Measurements from ENCODE around the gene CRACR2B. TPM values are rescaled to one million over a fixed set of nuclear protein-coding genes. Genes with fewer than 3 reads are reported as not detected.

The CRACR2B gene
- total and polyA plus RNA-seq, 10 of the 15 experiments (the other 5 are each of a cell fraction or from before 2014, with no cell fraction given) = 0.10 to 33.7 (median 12.7) TPM

DNA sequence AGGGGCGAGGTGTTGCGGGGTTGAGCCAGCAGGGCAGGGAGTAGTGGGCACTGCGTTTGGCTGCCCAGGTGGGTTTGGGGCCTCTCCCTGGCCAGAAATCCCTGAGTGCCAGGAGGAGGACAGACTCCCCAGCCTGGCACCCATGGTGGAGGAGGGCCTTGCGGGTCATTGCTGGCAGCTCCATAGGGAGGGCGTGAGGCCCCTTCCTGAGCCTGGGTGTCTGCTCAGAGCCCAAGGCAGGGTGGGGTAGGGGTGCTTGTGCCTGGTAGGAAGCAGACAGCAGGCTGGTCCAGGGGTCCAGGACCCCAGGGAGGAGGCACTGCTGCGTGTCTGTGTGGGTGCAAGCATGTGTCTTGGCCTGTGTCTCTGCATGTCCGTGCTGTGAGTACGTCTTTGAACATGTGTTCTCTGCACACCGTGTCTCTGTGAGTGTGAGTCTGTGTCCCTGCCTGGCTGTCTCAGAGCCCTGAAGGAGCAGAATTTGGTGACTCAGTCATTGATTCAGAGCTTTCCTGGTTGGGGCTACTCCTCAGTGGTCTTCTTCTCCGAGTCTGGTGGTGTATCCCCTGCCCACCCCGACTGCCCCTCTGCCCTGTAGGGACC, 18.9 kb downstream of the CRACR2B start:
- POLR2A ChIA-PET = interaction anchor here (0.6 to 1.2 kb wide), 2 partner anchors 8 to 41 kb away, joined by 4 to 7 read pairs; no protein-coding TSS in a partner anchor
- Histone ChIP-seq H3K4me2 (ENCODE audit: control insufficient read depth, insufficient read depth) (no peak overlapping the region), H3K9ac (ENCODE audit: control insufficient read depth, insufficient read depth, low read length) (no peak overlapping the region), H3K27ac (ENCODE audit: control insufficient read depth, insufficient read depth) (no peak overlapping the region), H3K79me2 (ENCODE audit: control insufficient read depth, insufficient read depth, low read length) (peaks cover 8% of the 10 kb centered on the region), H3K4me3 (no peak overlapping the region), H3K27me3 (replicated peaks in 1 of 2; ENCODE audit: control insufficient read depth in 2 of 2, insufficient read depth in 2 of 2, low read length in 1 of 2) (no peaks in the 10 kb centered on the region; a peak in 1 of 4 replicates), H4K20me1 (ENCODE audit: control insufficient read depth, insufficient read depth) (no peaks in the 10 kb centered on the region), H3K4me1 (ENCODE audit: control insufficient read depth, insufficient read depth, low read length) (peaks cover 8% of the 10 kb centered on the region), H2AFZ (ENCODE audit: control insufficient read depth, low read depth, low read length) (no peak overlapping the region), H3K36me3 (ENCODE audit: control insufficient read depth in 2 of 2, insufficient read depth in 2 of 2, low read length in 1 of 2) (no peaks in the 10 kb centered on the region), H3K9me3 (replicated peaks; ENCODE audit: control insufficient read depth, insufficient read depth, low read length) (no peaks in the 10 kb centered on the region)
- DNase-seq (ENCODE audit: low read depth, low spot score) (no peak), FAIRE-seq (peak; percentile 13), ATAC-seq (no peak)
- in situ Hi-C loops (cut with MboI) (loop anchor here (10.0 kb wide), 2 partner anchors 208 to 1008 kb away; partner anchors contain the start of gene LSP1), intact Hi-C loops (cut with micrococcal nuclease; ENCODE audit: unreplicated experiment) (no loop called here)
- no peak for TF ChIP-seq GATAD2B (conservative IDR thresholded peaks at IDR 0.05; ENCODE audit: low read depth)
- TF ChIP-seq CBX3 (IDR thresholded peaks at IDR 0.05; ENCODE audit: borderline replicate concordance, low read depth) = no peak
- TF ChIP-seq TCF7 (IDR thresholded peaks at IDR 0.05; ENCODE audit: borderline replicate concordance) = no peak
- no peak for TF ChIP-seq MTA3 (IDR thresholded peaks at IDR 0.05; ENCODE audit: borderline replicate concordance, low read length)
- TF ChIP-seq SREBF1 (IDR thresholded peaks at IDR 0.05; ENCODE audit: low read length) = no peak
- no peak for TF ChIP-seq SPI1 (IDR thresholded peaks at IDR 0.05; ENCODE audit: borderline replicate concordance, insufficient read depth, low read depth, low read length)
- TF ChIP-seq PML (IDR thresholded peaks at IDR 0.05; ENCODE audit: low read length) = no peak
- TF ChIP-seq, protein P1, sequence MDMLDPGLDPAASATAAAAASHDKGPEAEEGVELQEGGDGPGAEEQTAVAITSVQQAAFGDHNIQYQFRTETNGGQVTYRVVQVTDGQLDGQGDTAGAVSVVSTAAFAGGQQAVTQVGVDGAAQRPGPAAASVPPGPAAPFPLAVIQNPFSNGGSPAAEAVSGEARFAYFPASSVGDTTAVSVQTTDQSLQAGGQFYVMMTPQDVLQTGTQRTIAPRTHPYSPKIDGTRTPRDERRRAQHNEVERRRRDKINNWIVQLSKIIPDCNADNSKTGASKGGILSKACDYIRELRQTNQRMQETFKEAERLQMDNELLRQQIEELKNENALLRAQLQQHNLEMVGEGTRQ (IDR thresholded peaks at IDR 0.05; ENCODE audit: borderline replicate concordance, low read depth, low read length) = no peak
- TF ChIP-seq, protein P2, sequence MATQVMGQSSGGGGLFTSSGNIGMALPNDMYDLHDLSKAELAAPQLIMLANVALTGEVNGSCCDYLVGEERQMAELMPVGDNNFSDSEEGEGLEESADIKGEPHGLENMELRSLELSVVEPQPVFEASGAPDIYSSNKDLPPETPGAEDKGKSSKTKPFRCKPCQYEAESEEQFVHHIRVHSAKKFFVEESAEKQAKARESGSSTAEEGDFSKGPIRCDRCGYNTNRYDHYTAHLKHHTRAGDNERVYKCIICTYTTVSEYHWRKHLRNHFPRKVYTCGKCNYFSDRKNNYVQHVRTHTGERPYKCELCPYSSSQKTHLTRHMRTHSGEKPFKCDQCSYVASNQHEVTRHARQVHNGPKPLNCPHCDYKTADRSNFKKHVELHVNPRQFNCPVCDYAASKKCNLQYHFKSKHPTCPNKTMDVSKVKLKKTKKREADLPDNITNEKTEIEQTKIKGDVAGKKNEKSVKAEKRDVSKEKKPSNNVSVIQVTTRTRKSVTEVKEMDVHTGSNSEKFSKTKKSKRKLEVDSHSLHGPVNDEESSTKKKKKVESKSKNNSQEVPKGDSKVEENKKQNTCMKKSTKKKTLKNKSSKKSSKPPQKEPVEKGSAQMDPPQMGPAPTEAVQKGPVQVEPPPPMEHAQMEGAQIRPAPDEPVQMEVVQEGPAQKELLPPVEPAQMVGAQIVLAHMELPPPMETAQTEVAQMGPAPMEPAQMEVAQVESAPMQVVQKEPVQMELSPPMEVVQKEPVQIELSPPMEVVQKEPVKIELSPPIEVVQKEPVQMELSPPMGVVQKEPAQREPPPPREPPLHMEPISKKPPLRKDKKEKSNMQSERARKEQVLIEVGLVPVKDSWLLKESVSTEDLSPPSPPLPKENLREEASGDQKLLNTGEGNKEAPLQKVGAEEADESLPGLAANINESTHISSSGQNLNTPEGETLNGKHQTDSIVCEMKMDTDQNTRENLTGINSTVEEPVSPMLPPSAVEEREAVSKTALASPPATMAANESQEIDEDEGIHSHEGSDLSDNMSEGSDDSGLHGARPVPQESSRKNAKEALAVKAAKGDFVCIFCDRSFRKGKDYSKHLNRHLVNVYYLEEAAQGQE (IDR thresholded peaks at IDR 0.05; ENCODE audit: low read depth, low read length) = no peak
- no peak for TF ChIP-seq NFXL1 (IDR thresholded peaks at IDR 0.05; ENCODE audit: borderline replicate concordance)
- no peak for TF ChIP-seq SREBF2 (IDR thresholded peaks at IDR 0.05; ENCODE audit: low read length)
- TF ChIP-seq, protein P3, sequence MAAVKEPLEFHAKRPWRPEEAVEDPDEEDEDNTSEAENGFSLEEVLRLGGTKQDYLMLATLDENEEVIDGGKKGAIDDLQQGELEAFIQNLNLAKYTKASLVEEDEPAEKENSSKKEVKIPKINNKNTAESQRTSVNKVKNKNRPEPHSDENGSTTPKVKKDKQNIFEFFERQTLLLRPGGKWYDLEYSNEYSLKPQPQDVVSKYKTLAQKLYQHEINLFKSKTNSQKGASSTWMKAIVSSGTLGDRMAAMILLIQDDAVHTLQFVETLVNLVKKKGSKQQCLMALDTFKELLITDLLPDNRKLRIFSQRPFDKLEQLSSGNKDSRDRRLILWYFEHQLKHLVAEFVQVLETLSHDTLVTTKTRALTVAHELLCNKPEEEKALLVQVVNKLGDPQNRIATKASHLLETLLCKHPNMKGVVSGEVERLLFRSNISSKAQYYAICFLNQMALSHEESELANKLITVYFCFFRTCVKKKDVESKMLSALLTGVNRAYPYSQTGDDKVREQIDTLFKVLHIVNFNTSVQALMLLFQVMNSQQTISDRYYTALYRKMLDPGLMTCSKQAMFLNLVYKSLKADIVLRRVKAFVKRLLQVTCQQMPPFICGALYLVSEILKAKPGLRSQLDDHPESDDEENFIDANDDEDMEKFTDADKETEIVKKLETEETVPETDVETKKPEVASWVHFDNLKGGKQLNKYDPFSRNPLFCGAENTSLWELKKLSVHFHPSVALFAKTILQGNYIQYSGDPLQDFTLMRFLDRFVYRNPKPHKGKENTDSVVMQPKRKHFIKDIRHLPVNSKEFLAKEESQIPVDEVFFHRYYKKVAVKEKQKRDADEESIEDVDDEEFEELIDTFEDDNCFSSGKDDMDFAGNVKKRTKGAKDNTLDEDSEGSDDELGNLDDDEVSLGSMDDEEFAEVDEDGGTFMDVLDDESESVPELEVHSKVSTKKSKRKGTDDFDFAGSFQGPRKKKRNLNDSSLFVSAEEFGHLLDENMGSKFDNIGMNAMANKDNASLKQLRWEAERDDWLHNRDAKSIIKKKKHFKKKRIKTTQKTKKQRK (IDR thresholded peaks at IDR 0.05; ENCODE audit: low read depth, low read length) = no peak
- TF ChIP-seq, protein P4, sequence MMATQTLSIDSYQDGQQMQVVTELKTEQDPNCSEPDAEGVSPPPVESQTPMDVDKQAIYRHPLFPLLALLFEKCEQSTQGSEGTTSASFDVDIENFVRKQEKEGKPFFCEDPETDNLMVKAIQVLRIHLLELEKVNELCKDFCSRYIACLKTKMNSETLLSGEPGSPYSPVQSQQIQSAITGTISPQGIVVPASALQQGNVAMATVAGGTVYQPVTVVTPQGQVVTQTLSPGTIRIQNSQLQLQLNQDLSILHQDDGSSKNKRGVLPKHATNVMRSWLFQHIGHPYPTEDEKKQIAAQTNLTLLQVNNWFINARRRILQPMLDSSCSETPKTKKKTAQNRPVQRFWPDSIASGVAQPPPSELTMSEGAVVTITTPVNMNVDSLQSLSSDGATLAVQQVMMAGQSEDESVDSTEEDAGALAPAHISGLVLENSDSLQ (IDR thresholded peaks at IDR 0.05) = no peak
- TF ChIP-seq DPF2 (IDR thresholded peaks at IDR 0.05) = no peak
- no peak for TF ChIP-seq ZZZ3 (IDR thresholded peaks at IDR 0.05; ENCODE audit: control insufficient read depth, insufficient read length, low read depth)
- CTCF ChIA-PET = interaction anchor here (0.6 to 3.4 kb wide), 4 partner anchors 78 to 212 kb away, joined by 3 to 23 read pairs (median 3); no protein-coding TSS in a partner anchor
- RAD21 ChIA-PET (ENCODE audit: unreplicated experiment) = interaction anchor here (1.2 to 1.4 kb wide), 3 partner anchors 14 to 204 kb away, joined by 3 read pairs; partner anchors contain the start of genes CD151 and RPLP2
- BruUV-seq (replicated peaks) = no TSS peak
- 28% methylated on average over 11 of the region's 11 CpGs for WGBS (ENCODE audit: insufficient coverage, insufficient replicate concordance, low lambda C conversion rate, missing lambda C conversion rate)
- SMC1A ChIA-PET (ENCODE audit: uncharacterized antibody, unreplicated experiment) = no interaction called here
